ENCODE results near the gene PSTPIP1. TPM values are rescaled to one million over a fixed set of nuclear protein-coding genes. Genes with fewer than 3 reads are reported as not detected.

Gene PSTPIP1
- polyA plus RNA-seq, 6 donors from 2014 or later, result 15.6 to 34.1 (median 24.1) TPM

DNA sequence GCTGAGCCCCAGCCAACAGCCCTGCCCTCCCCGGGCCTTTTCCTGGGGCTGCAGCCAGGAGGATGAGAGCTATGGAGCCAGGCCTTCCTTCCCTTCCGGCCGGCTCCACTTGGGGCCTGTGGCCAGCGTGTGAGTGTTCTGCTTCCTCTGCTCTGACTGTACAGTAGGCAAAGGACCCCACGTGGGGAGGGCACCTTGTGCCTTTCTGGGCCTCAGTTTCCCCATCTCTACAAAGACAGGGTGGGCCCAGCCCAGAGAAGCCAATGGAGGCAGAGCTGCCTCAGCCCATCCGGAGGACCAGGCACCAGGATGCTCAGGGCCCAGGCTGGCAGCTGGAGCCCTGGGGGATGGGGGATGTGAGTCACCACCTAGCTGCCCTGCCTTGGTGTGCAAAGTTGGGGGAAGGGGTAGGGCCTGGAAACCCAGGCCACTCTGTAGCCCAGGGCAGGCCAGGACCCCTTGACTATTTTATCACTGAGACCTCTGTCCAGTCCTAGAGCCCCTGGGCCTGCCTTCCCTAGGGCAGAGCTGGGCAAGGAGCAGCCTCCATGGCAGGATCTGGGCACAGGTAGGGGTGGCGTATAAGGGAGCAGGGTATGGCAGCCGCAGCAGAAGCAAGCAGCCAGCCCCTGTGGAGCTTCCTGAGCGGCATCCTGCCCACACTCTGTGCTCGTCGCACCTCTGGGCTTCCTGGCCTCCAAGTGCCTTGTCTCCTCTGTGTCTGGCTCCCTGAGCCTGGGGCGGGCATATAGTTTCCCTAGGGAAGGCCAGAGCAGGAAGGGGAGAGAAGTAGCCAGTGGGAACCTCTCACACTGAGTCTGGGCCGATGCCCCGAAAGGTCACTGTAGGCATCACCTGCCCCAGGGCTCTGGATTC lies 1.8 kb downstream of the PSTPIP1 start:
- Mint-ChIP-seq H3K4me3 (peak overlapping the region; percentile 60 to 98 (median 95)), H3K9me3 (no peaks in the 10 kb centered on the region), H3K4me1 (peaks cover 43 to 67% (median 57%) of the 10 kb centered on the region in 3 donors), H3K27me3 (no peaks in the 10 kb centered on the region), H3K27ac (peak overlapping the region in 2 of 6 donors; percentile 56 to 78), H3K36me3 (no peaks in the 10 kb centered on the region)
- DNase-seq, result no peak
- no peak for ATAC-seq (ENCODE audit: low read depth in 2 of 2)

- Mint-ChIP-seq H3K27ac (peak overlapping the region in 1 of 6 donors; percentile 56), H3K27me3 (no peaks in the 10 kb centered on the region), H3K9me3 (no peaks in the 10 kb centered on the region), H3K36me3 (no peaks in the 10 kb centered on the region), H3K4me3 (peak overlapping the region in 2 of 8 donors; percentile 3 to 6), H3K4me1 (peaks cover 56 to 79% (median 71%) of the 10 kb centered on the region in 3 donors)
- no peak for DNase-seq
- no peak for ATAC-seq (ENCODE audit: low read depth in 2 of 2)
Measured at GRCh38 chr15:76998663-76999285, 3.8 kb downstream of the PSTPIP1 start.

DNA sequence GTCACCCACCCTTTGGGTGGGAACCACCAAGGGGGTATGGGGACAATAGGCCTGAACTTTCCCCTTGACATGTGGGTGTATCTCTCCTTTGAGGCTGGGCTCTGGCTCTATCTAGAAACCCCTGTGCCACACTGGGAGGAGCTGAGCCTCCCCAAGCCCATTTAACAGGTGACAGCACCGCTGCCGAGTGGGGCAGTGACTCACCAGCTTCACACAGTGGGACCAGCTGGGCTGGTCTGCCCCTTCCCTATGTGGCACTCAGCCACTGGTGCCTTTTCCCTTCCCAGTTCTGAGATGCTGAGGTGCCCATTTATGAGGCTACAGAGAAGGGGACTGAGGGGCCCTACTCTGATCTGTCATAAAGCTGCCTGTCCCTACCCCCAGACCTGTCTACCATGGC lies 5.1 kb downstream of the PSTPIP1 start:
- Mint-ChIP-seq H3K4me1 (peaks cover 57 to 79% (median 68%) of the 10 kb centered on the region in 3 donors), H3K36me3 (peaks cover 0 to 9% of the 10 kb centered on the region in 2 donors), H3K27ac (no peak overlapping the region), H3K4me3 (peak overlapping the region in 1 of 8 donors; percentile 47), H3K9me3 (peaks cover 0 to 4% (median 0%) of the 10 kb centered on the region in 7 donors), H3K27me3 (no peaks in the 10 kb centered on the region)
- ATAC-seq (ENCODE audit: low read depth in 2 of 2) (no peak), DNase-seq (no peak)

GRCh38 chr15:77001351-77001750 lies 6.4 kb downstream of the PSTPIP1 start:
- no peaks in the 10 kb centered on the region for H3K27me3 Mint-ChIP-seq
- no peak for DNase-seq
- peaks cover 50 to 73% (median 57%) of the 10 kb centered on the region in 3 donors for H3K4me1 Mint-ChIP-seq
- H3K36me3 Mint-ChIP-seq, result peaks cover 0 to 9% of the 10 kb centered on the region in 2 donors
- peak overlapping the region in 6 of 8 donors; percentile 47 to 76 (median 63) for H3K4me3 Mint-ChIP-seq
- peak overlapping the region in 1 of 6 donors; percentile 24 for H3K27ac Mint-ChIP-seq
- ATAC-seq (ENCODE audit: low read depth in 2 of 2), result no peak
- peaks cover 0 to 4% (median 0%) of the 10 kb centered on the region in 7 donors for H3K9me3 Mint-ChIP-seq

DNA sequence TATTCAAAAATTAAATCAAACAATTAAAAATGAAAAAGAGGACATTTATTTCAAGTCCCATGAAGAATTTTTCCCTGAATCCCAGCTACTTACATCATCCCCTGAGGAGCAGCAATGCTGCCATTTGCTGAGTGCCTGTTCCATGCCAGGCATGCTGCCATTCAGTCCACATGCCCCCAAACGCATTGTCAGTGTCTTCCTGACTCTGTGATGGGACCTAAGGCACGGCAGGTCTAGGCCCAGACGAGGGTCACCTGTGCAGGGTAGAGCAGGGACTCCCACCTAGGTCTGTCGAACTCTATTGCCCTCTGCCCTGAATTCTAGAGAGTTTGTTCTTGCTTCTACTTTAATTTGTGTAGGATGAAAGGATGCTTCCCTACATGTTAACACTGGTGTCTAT lies 7.0 kb downstream of the PSTPIP1 start:
- Mint-ChIP-seq H3K27me3 (no peaks in the 10 kb centered on the region), H3K9me3 (peaks cover 0 to 4% (median 0%) of the 10 kb centered on the region in 7 donors), H3K4me1 (peaks cover 50 to 67% (median 57%) of the 10 kb centered on the region in 3 donors), H3K36me3 (peaks cover 0 to 9% of the 10 kb centered on the region in 2 donors), H3K27ac (peak overlapping the region in 3 of 6 donors; percentile 57 to 70 (median 57)), H3K4me3 (peak overlapping the region in 4 of 8 donors; percentile 47 to 82 (median 76))
- DNase-seq, result no peak
- no peak for ATAC-seq (ENCODE audit: low read depth in 2 of 2)

GRCh38 chr15:77002436-77002835 lies 7.5 kb downstream of the PSTPIP1 start:
- Mint-ChIP-seq H3K9me3 (peaks cover 0 to 4% (median 0%) of the 10 kb centered on the region in 7 donors), H3K36me3 (peaks cover 0 to 9% of the 10 kb centered on the region in 2 donors), H3K27ac (peak overlapping the region in 5 of 6 donors; percentile 57 to 96 (median 89)), H3K27me3 (no peaks in the 10 kb centered on the region), H3K4me1 (peaks cover 47 to 63% (median 52%) of the 10 kb centered on the region in 3 donors), H3K4me3 (peak overlapping the region; percentile 47 to 88 (median 76))
- ATAC-seq (ENCODE audit: low read depth in 2 of 2), result peak in 1 of 2 donors; percentile 18
- DNase-seq, result no peak

DNA sequence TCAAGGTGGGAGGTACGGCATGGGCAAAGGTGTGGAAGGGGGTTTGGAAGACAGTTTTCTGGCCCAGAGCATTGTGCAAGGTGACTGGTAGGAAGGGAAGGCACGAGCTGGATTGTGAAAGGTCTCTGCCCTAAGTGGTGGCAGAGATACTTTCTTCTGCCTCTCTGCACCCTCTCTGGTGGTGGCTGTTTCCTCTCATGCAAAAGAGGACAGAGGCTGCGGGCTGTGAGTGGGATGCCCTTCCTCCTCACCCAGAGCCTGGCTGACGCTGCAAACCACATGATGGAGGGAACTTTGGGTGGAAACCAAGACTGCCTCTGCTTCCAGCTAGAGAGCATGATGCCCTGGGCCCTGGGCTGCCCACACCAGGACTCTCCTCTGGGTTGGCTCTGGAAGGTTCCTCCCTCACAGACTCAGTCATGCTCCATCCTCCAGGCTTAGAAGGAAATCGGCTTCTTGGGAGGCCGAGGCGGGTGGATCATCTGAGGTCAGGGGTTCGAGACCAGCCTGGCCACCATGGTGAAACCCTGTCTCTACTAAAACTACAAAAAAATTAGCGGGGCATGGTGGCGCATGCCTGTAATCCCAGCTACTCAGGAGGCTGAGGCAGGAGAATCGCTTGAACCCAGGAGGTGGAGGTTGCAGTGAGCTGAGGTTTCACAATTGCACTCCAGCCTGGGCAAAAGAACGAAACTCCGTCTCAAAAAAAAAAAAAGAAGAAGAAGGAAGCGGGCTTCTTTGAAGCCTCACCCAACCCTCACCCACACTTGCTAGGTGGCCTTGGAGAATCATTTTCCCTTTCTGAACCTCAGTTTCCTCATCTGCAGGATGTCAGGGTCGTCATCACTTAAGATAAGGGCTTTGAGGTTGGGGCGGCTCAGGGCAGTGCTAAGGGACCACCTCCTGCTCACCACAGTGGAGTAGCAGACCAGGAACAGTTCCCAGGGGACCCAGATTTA lies 8.3 kb downstream of the PSTPIP1 start:
- peak overlapping the region; percentile 4 to 96 (median 91) for H3K27ac Mint-ChIP-seq
- ATAC-seq (ENCODE audit: low read depth in 2 of 2) (peak; percentile 91 to 92), DNase-seq (peak; percentile 58)
- H3K4me3 Mint-ChIP-seq, result peak overlapping the region; percentile 47 to 88 (median 76)
- H3K36me3 Mint-ChIP-seq, result peaks cover 0 to 9% of the 10 kb centered on the region in 2 donors
- H3K4me1 Mint-ChIP-seq, result peaks cover 44 to 56% (median 49%) of the 10 kb centered on the region in 3 donors
- no peaks in the 10 kb centered on the region for H3K27me3 Mint-ChIP-seq
- H3K9me3 Mint-ChIP-seq, result peaks cover 0 to 4% (median 0%) of the 10 kb centered on the region in 7 donors

DNA sequence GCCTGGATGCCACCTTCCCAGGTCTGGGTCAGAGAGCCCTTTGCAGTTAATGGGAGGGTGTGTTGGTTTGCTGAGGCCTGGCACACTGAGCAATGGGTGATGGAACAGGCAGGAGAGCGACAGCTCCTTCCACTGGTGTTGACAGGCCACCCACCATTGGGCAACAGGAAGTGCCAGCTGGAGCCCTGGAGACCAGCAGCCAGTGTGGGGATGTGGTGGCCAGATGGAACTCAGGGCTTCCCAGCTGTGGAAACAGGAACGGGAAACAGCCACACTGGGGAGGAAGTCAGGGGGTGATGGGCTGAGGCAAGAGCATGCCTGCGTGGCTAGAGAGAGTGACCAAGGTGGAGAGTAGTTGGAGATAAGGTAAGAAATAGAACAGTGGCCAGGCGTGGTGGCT lies 9.3 kb downstream of the PSTPIP1 start:
- DNase-seq (no peak), ATAC-seq (ENCODE audit: low read depth in 2 of 2) (no peak)
- Mint-ChIP-seq H3K9me3 (peaks cover 0 to 4% (median 0%) of the 10 kb centered on the region in 7 donors), H3K4me3 (peak overlapping the region in 6 of 8 donors; percentile 12 to 86 (median 62)), H3K4me1 (peaks cover 43 to 54% (median 51%) of the 10 kb centered on the region in 3 donors), H3K27ac (peak overlapping the region in 5 of 6 donors; percentile 34 to 86 (median 76)), H3K36me3 (peaks cover 0 to 9% of the 10 kb centered on the region in 2 donors), H3K27me3 (no peaks in the 10 kb centered on the region)

- Mint-ChIP-seq H3K27ac (peak overlapping the region in 4 of 6 donors; percentile 10 to 69 (median 43)), H3K36me3 (peaks cover 0 to 5% of the 10 kb centered on the region in 2 donors), H3K27me3 (no peaks in the 10 kb centered on the region), H3K4me1 (peaks cover 57 to 70% (median 61%) of the 10 kb centered on the region in 3 donors), H3K9me3 (peaks cover 0 to under 1% (median 0%) of the 10 kb centered on the region in 7 donors), H3K4me3 (peak overlapping the region in 1 of 8 donors; percentile 79)
- no peak for ATAC-seq (ENCODE audit: low read depth in 2 of 2)
- no peak for DNase-seq
Measured at GRCh38 chr15:77009176-77009575, 14.2 kb downstream of the PSTPIP1 start.

GRCh38 chr15:77009646-77010311 lies 14.9 kb downstream of the PSTPIP1 start:
- peak overlapping the region in 4 of 6 donors; percentile 39 to 95 (median 76) for H3K27ac Mint-ChIP-seq
- H3K9me3 Mint-ChIP-seq, result no peaks in the 10 kb centered on the region
- H3K36me3 Mint-ChIP-seq, result no peaks in the 10 kb centered on the region
- peaks cover 57 to 70% (median 60%) of the 10 kb centered on the region in 3 donors for H3K4me1 Mint-ChIP-seq
- peak overlapping the region in 1 of 8 donors; percentile 12 for H3K4me3 Mint-ChIP-seq
- no peak for ATAC-seq (ENCODE audit: low read depth in 2 of 2)
- no peak for DNase-seq
- H3K27me3 Mint-ChIP-seq, result no peaks in the 10 kb centered on the region

- Mint-ChIP-seq H3K4me1 (peaks cover 61 to 73% (median 63%) of the 10 kb centered on the region in 3 donors), H3K27ac (peak overlapping the region in 3 of 6 donors; percentile 69 to 95 (median 82))
Measured at GRCh38 chr15:77010312-77010686, 15.4 kb downstream of the PSTPIP1 start.

DNA sequence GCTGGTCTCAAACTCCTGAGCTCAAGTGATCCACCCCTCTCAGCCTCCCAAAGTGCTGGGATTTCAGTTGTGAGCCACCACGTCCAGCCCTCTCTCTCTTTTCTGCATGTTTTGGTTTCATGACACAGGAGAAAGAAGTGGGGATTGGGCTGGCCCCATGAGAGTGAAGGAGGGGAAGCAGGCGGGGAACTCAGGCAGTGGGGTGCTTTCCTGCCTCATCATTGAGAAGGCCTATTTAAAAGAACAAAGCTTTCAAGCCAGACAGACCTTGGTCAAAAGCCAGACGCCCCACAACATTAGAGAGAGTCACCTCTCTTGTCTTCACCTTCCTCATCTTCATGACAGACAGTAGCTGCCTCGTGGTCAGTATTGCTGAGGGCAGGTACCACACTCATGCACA lies 15.9 kb downstream of the PSTPIP1 start:
- Mint-ChIP-seq H3K4me1 (peaks cover 65 to 74% (median 68%) of the 10 kb centered on the region in 3 donors), H3K36me3 (no peaks in the 10 kb centered on the region), H3K4me3 (peak overlapping the region in 2 of 8 donors; percentile 12 to 29), H3K27ac (peak overlapping the region in 2 of 6 donors; percentile 30 to 69), H3K27me3 (no peaks in the 10 kb centered on the region), H3K9me3 (no peaks in the 10 kb centered on the region)
- DNase-seq, result no peak
- no peak for ATAC-seq (ENCODE audit: low read depth in 2 of 2)

More at GRCh38 chr15:77010312-77010686, 15.4 kb downstream of the PSTPIP1 start:
- ATAC-seq (ENCODE audit: low read depth in 2 of 2) (no peak), DNase-seq (no peak)
- Mint-ChIP-seq H3K27me3 (no peaks in the 10 kb centered on the region), H3K4me3 (peak overlapping the region in 3 of 8 donors; percentile 12 to 79 (median 12)), H3K9me3 (no peaks in the 10 kb centered on the region), H3K36me3 (no peaks in the 10 kb centered on the region)
